GM10847 (cell line): Measurements from ENCODE around the gene PALLD.

Experiments
- POLR2A ChIP-seq: IDR thresholded peaks from 2 replicates; pipeline ENCODE4 v1.6.1; 2011; ENCODE audit not compliant: insufficient read length; ENCODE audit errors: extremely low read depth

Gene PALLD

GRCh38 chr4:168560184-168561180 is 63.6 kb downstream of the PALLD start:
- no peak for TF ChIP-seq POLR2A

- no peak for TF ChIP-seq POLR2A
Measured at GRCh38 chr4:168562041-168562571, 65.3 kb downstream of the PALLD start.

- TF ChIP-seq POLR2A, result no peak
Measured at GRCh38 chr4:168564023-168564422, 67.2 kb downstream of the PALLD start.

GRCh38 chr4:168565130-168565529 is 68.3 kb downstream of the PALLD start:
- TF ChIP-seq POLR2A, result no peak

- no peak for TF ChIP-seq POLR2A
Measured at GRCh38 chr4:168566726-168567125, 69.9 kb downstream of the PALLD start.

- no peak for TF ChIP-seq POLR2A
Measured at GRCh38 chr4:168569066-168569930, 72.4 kb downstream of the PALLD start.

- no peak for TF ChIP-seq POLR2A
Measured at GRCh38 chr4:168569931-168570276, 73.1 kb downstream of the PALLD start.

- TF ChIP-seq POLR2A, result no peak
Measured at GRCh38 chr4:168570466-168570865, 73.6 kb downstream of the PALLD start.

GRCh38 chr4:168572002-168572401 is 75.2 kb downstream of the PALLD start:
- TF ChIP-seq POLR2A, result no peak

GRCh38 chr4:168573870-168574269 is 77.0 kb downstream of the PALLD start:
- no peak for TF ChIP-seq POLR2A

GRCh38 chr4:168574581-168575295 is 77.9 kb downstream of the PALLD start:
- TF ChIP-seq POLR2A, result no peak

- TF ChIP-seq POLR2A, result no peak
Measured at GRCh38 chr4:168575473-168575872, 78.6 kb downstream of the PALLD start.

- TF ChIP-seq POLR2A, result no peak
Measured at GRCh38 chr4:168577624-168578023, 80.8 kb downstream of the PALLD start.

- TF ChIP-seq POLR2A, result no peak
Measured at GRCh38 chr4:168580228-168580627, 83.4 kb downstream of the PALLD start.

- no peak for TF ChIP-seq POLR2A
Measured at GRCh38 chr4:168584321-168584771, 87.5 kb downstream of the PALLD start.
